B cell (primary cell): ENCODE data around the gene PSME2.

Source experiments
- CTCF ChIP-seq: fragments of 200-600 bp; IDR thresholded peaks from one replicate; pipeline ENCODE4 v1.8.0; 2022; ENCODE audit warnings: antibody characterized with exemption, mild to moderate bottlenecking
- EZH2 ChIP-seq: IDR thresholded peaks from 2 replicates; pipeline ENCODE4 v1.6.1; 2012; ENCODE audit warnings: borderline replicate concordance, low read depth, mild to moderate bottlenecking, moderate library complexity, low read length; ENCODE audit not compliant: insufficient read depth, poor library complexity, severe bottlenecking

DNA sequence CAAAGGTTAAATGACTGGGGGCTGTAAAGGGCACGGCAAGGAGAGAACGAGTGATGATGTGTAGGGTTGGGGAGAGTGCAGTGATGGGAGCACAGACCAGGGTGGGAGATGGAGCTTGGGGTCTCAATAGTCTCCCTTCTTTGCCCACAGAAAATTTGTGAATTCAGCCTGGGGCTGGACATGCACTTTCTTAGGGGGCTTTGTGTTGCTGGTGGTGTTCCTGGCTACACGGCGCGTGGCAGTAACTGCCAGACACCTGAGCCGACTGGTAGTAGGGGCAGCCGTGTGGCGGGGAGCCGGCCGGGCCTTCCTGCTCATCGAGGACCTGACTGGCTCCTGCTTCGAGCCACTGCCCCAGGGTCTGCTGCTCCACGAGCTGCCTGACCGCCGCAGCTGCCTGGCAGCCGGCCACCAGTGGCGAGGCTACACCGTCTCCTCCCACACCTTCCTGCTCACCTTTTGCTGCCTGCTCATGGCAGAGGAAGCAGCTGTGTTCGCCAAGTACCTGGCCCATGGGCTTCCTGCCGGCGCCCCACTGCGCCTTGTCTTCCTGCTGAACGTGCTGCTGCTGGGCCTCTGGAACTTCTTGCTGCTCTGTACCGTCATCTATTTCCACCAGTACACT is 14.2 kb downstream of the PSME2 start:
- TF ChIP-seq CTCF (no peak), EZH2 (no peak)
